ENCODE data around the gene SERPING1. TPM values are rescaled to one million over a fixed set of nuclear protein-coding genes. Genes with fewer than 3 reads are reported as not detected.

Gene SERPING1
- total RNA-seq, 4 donors from 2014 or later: 107 to 343 (median 196) TPM

DNA sequence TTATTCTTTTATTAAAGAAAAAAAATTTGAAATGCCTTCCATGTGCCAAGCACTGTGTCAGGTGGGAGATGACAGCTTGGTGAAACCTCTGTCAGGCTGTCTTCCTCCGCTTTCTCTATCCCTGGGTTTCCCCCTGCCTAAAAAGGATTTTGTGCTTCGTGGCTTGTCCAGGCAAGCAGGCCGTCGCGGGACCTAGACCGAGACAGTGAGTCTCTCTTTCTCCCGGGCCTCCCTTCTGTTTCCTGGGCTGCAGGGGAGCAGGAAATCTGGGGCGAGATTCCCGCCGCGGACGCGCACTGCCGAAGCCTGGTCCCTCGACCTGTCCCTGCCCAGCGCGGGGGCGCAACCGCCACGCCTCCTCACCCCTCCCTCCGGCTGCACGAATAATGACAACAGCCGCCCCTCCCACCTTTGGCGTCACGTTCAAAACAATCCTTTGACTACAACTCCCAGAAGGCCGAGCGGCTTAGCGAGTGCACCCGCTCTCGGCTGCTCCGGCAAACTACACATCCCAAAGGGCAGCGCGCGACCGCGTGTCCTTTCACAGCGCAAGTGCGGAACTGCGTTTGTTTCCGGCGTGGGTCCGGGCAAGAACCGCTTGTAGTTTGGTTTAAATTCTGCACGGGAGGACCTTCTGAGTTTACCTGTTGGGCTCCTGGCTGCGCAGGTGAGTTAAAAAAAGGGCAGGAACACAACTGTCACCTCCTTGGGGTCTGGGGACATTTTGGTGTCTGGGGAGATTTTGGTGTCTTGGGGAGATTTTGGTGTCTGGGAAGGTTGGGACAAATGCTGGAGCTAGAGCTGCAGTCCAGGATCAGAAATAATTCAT, 59.9 kb downstream of the SERPING1 start, which contains the start of gene CLP1:
Gene CLP1, plus strand, starts transcription at position 569 of the 829 bp plus-strand sequence. CDS start 1,715 bp downstream, outside the sequence.
- TF ChIP-seq POLR2A (IDR thresholded peaks at IDR 0.05): peak in 1 of 2 donors; percentile 79
- TF ChIP-seq, protein P1, sequence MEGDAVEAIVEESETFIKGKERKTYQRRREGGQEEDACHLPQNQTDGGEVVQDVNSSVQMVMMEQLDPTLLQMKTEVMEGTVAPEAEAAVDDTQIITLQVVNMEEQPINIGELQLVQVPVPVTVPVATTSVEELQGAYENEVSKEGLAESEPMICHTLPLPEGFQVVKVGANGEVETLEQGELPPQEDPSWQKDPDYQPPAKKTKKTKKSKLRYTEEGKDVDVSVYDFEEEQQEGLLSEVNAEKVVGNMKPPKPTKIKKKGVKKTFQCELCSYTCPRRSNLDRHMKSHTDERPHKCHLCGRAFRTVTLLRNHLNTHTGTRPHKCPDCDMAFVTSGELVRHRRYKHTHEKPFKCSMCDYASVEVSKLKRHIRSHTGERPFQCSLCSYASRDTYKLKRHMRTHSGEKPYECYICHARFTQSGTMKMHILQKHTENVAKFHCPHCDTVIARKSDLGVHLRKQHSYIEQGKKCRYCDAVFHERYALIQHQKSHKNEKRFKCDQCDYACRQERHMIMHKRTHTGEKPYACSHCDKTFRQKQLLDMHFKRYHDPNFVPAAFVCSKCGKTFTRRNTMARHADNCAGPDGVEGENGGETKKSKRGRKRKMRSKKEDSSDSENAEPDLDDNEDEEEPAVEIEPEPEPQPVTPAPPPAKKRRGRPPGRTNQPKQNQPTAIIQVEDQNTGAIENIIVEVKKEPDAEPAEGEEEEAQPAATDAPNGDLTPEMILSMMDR (IDR thresholded peaks at IDR 0.05): no peak
- H3K27me3 ChIP-seq: no peaks in the 10 kb centered on the region
- peaks cover 8 to 12% of the 10 kb centered on the region in 2 donors for H3K4me1 ChIP-seq
- H3K27ac ChIP-seq: peak within 1 kb of the TSS; percentile 68 to 83 (median 76)
- H3K9me3 ChIP-seq: no peaks in the 10 kb centered on the region
- intact Hi-C loops (cut with DNase I): no loop called here
- peak within 1 kb of the TSS in 2 of 3 donors; percentile 51 to 59 for H3K4me3 ChIP-seq (replicated peaks in 1 of 3)
- 2% methylated on average over 31 to 32 of the region's 45 CpGs for WGBS, 2 donors
- DNase-seq: peak; percentile 100
- H3K36me3 ChIP-seq: peaks cover 20 to 28% of the 10 kb centered on the region in 2 donors

GRCh38 chr11:57658023-57658361, 60.5 kb downstream of the SERPING1 start:
- DNase-seq: no peak
- WGBS, 2 donors: 0% methylated on average over 8 of the region's 8 CpGs
- Histone ChIP-seq H3K9me3 (no peaks in the 10 kb centered on the region), H3K4me3 (replicated peaks in 1 of 3) (peak overlapping the region in 2 of 3 donors; percentile 51 to 59), H3K36me3 (peaks cover 20 to 31% of the 10 kb centered on the region in 2 donors), H3K4me1 (peaks cover 8 to 12% of the 10 kb centered on the region in 2 donors), H3K27me3 (no peaks in the 10 kb centered on the region), H3K27ac (peak overlapping the region in 1 of 3 donors; percentile 16)
- TF ChIP-seq POLR2A (IDR thresholded peaks at IDR 0.05): no peak
- TF ChIP-seq, protein P1 (IDR thresholded peaks at IDR 0.05): no peak
- intact Hi-C loops (cut with DNase I): no loop called here

DNA sequence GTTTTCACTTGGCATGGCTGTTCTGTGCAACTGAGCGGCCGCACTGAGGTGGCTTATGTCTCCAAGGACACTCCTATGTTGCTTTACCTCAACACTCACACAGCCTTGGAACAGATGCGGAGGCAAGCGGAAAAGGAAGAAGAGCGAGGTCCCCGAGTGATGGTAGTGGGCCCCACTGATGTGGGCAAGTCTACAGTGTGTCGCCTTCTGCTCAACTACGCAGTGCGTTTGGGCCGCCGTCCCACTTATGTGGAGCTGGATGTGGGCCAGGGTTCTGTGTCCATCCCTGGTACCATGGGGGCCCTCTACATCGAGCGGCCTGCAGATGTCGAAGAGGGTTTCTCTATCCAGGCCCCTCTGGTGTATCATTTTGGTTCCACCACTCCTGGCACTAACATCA, 62.2 kb downstream of the SERPING1 start:
- Histone ChIP-seq H3K27ac (no peak overlapping the region), H3K36me3 (peaks cover 20 to 31% of the 10 kb centered on the region in 2 donors), H3K27me3 (no peaks in the 10 kb centered on the region), H3K9me3 (no peaks in the 10 kb centered on the region), H3K4me3 (replicated peaks in 1 of 3) (no peak overlapping the region), H3K4me1 (peaks cover 8 to 12% of the 10 kb centered on the region in 2 donors)
- intact Hi-C loops (cut with DNase I): no loop called here
- DNase-seq: no peak
- TF ChIP-seq, protein P1 (IDR thresholded peaks at IDR 0.05): no peak
- no peak for TF ChIP-seq POLR2A (IDR thresholded peaks at IDR 0.05)
- 92 to 99% methylated on average over 12 to 14 of the region's 14 CpGs for WGBS, 2 donors

DNA sequence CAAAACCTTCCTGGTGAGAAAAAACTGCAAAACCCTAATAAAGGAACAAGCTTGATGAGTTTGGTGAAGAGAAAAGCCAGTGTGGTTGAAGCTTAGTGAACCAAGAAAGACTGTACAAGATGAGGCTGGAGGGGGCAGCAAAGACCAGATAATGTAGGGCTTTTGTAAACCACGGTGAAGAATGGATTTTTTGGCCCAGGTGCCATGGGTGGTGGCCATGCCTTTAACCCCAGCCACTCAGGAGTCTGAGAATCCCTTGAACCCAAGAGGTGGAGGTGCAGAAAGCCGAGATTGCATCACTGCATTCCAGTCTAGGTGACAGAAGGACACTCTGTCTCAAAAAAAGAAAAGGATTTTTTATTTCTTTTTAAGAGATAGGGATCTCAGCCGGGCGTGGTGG, 65.4 kb downstream of the SERPING1 start:
- WGBS, 2 donors: 71 to 73% methylated on average over 4 of the region's 4 CpGs
- no peak for TF ChIP-seq POLR2A (IDR thresholded peaks at IDR 0.05)
- TF ChIP-seq, protein P1 (IDR thresholded peaks at IDR 0.05): peak in 1 of 6 experiments; percentile 20

GRCh38 chr11:57663975-57664374, 66.5 kb downstream of the SERPING1 start:
- no peak for DNase-seq
- TF ChIP-seq, protein P1 (IDR thresholded peaks at IDR 0.05): no peak
- no peak for TF ChIP-seq POLR2A (IDR thresholded peaks at IDR 0.05)
- Histone ChIP-seq H3K36me3 (peaks cover 20 to 31% of the 10 kb centered on the region in 2 donors), H3K9me3 (no peaks in the 10 kb centered on the region), H3K4me3 (replicated peaks in 1 of 3) (no peak overlapping the region), H3K27me3 (no peaks in the 10 kb centered on the region), H3K4me1 (peaks cover 3 to 6% of the 10 kb centered on the region in 2 donors), H3K27ac (no peak overlapping the region)
- 77 to 79% methylated on average over 9 of the region's 9 CpGs for WGBS, 2 donors
- intact Hi-C loops (cut with DNase I): no loop called here

More for the DNA sequence above, 65.4 kb downstream of the SERPING1 start:
- Histone ChIP-seq H3K36me3 (peaks cover 20 to 31% of the 10 kb centered on the region in 2 donors), H3K4me1 (peaks cover 7 to 13% of the 10 kb centered on the region in 2 donors), H3K9me3 (no peaks in the 10 kb centered on the region), H3K27me3 (no peaks in the 10 kb centered on the region), H3K4me3 (replicated peaks in 1 of 3) (no peak overlapping the region), H3K27ac (no peak overlapping the region)
- no peak for DNase-seq
- intact Hi-C loops (cut with DNase I): no loop called here

Measured in thyroid gland (tissue), 4 donors.